GM21786 (cell line): ENCODE results near the gene GCK.

Experiments used
- ATAC-seq: cut with Tn5 transposase; IDR thresholded peaks from one replicate; pipeline ENCODE4 v1.9.1; 2021; ENCODE audit not compliant: unreplicated experiment

The GCK gene

GRCh38 chr7:44223362-44224079 is 34.3 kb upstream of the GCK start:
- no peak for ATAC-seq

- ATAC-seq: no peak
Observed at GRCh38 chr7:44222776-44223261, 33.6 kb upstream of the GCK start.

DNA sequence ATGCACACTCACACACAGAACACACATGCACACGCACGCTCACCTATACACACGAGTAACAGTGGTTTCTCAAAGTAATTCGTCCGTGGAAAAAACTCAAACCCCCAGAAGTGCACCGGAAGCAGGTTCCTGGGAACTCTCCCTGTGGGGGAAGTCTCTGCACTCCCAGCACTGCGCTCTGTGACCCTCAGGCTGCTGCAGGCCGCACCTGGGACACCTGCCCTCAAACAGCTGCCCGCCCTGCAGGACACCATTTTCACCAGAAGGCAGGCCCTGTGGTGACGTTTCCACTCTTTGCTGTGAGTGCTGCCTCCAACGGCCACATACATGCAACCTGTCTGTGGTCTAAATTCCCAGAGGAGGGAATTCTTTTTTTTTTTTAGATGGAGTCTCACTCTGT is 32.8 kb upstream of the GCK start:
- ATAC-seq: no peak

GRCh38 chr7:44221231-44221791 is 32.1 kb upstream of the GCK start:
- ATAC-seq: no peak

DNA sequence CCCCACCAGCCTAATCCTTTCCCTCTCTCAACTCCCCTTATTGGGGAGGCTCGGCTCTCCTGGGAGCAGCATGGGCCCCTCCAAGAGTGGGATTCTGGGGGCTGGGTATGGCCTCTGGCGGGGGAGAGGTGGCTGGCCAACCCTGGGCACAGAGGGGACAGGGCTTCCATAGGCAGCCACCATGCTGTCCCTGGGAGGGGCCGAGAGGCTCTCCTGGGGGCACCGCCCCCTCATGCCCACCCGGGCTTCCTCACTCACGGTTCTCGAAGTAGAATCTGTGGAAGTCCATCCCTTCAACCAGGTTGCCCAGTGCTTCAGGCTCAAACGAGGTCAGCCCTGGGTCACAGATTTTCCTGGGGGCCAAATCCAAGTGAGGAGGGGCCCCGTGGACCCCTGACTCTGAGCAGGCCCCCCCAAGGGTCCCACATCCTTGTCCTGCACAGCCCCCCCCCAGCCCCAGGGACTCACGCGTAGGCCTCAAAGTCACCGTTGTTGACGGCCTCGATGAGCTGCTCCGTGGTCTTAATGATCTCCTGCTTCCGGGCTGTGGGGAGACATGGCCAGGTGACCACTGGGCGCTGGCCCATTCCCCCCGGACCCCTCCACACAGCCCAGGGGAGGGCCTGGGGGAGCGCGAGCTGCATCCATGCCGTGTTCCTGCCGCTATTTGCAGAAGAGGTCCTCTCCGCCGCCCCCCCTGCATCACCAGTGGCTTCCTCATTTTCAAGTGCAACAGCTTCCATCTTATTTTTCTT is 31.3 kb upstream of the GCK start:
- no peak for ATAC-seq

DNA sequence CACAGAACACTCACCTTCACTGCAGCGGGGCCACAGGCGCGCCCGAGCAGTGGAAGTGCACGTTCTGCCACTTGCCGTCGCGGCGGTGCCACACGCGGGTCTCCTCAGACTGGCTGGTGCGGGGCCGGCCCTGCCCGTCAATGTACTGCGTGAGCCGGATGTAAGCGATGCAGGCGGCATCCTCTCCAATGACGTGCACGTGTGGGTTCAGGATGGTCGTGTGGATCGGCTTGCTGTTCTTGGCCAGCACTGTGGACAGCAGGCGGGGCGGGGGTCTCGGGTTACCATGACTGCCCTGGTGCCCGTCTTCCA is 30.8 kb upstream of the GCK start:
- no peak for ATAC-seq

- no peak for ATAC-seq
Observed at GRCh38 chr7:44219371-44220045, 30.3 kb upstream of the GCK start.

DNA sequence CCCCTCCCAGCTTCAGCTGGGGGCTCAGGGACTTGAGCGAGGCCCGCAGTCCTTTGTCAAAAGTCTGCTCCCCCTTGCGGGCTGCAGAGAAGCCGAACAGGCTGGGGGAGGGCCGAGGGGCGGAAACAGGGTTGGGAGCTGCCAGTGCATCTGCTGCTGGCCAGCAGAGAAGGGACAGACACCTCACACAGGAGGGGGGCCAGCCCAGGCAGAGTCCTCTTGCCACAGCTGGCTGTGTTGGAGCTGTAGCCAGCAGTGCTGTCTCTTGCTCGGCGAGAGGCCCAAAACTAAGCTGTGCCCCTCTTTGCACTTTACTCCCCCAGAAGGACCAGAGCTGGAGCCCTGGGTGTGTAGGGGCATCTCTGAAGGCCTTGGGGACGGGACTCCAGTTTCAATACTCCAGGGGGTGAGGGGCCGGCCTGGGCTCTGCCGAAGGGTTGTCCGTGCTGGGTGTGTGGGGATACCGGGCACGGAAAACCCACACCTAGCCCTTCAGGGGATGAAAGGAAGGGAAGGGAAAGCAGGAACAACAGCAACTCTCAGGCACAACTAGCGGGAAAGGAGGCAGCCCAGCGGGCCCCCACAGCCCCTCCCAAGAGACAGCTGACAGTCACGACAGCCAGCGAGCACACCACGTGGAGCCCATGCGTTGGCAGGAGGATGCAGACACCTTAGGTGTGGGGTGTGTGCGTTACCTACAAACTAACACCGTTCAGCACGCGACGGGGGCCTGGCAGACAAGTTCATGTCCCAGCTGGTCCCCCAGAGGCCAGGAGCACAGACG is 29.4 kb upstream of the GCK start:
- ATAC-seq: no peak

DNA sequence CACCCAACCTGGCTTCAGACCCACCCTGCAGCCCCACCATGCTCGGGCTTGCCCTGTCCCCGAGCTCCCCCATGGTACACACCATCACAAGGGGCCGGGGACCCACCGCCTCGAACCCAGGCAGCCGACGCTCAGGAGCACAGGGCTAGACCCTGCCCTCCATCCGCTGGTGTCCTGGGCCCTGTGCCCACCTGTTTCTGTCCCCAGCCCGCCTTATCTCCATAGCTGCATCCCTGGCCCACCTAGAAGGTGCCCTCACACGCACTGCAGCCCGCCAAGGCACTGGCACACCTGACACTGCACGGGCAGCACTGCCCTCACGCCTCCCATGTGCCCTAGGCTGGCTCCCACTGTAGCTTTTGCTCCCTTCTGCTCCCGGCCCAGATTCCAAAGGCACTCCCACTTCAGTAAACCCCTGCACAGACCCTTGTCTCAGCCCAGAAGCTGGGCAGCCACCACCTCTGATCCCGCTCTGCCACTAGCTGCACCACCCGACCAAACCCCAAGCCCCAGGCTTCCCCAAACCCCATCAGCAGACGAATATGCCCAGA is 28.7 kb upstream of the GCK start:
- ATAC-seq: no peak

GRCh38 chr7:44217223-44217714 is 28.0 kb upstream of the GCK start:
- ATAC-seq: no peak

GRCh38 chr7:44216521-44217222 is 27.4 kb upstream of the GCK start:
- no peak for ATAC-seq

- ATAC-seq: no peak
Observed at GRCh38 chr7:44216019-44216418, 26.8 kb upstream of the GCK start.

GRCh38 chr7:44215531-44215930 is 26.3 kb upstream of the GCK start:
- no peak for ATAC-seq

DNA sequence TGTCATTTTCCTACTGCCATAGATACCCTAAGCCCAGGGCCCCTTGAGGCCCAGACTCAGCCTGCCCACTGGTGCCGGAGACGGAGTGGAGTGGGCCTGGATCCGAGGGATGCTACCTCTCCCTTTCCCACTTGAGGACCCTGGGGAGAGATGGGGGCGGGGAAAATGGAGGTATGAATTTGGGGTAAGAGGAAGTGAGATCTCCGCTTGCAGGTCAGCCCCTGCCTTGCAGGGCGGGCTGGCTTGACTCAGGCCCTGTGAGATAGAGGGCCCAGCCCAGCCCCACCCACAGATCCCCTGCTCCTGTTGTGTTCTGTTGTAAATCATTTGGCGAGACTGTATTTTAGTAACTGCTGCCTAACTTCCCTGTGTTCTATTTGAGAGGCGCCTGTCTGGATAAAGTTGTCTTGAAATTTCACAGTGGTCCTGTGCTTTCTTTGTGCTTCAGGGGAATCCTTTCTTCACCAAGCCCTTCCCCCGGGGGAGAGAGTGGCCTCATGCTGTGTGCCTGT is 24.7 kb upstream of the GCK start:
- no peak for ATAC-seq

- no peak for ATAC-seq
Observed at GRCh38 chr7:44213206-44213876, 24.1 kb upstream of the GCK start.

- no peak for ATAC-seq
Observed at GRCh38 chr7:44212581-44213184, 23.4 kb upstream of the GCK start.

- no peak for ATAC-seq
Observed at GRCh38 chr7:44212018-44212417, 22.8 kb upstream of the GCK start.

DNA sequence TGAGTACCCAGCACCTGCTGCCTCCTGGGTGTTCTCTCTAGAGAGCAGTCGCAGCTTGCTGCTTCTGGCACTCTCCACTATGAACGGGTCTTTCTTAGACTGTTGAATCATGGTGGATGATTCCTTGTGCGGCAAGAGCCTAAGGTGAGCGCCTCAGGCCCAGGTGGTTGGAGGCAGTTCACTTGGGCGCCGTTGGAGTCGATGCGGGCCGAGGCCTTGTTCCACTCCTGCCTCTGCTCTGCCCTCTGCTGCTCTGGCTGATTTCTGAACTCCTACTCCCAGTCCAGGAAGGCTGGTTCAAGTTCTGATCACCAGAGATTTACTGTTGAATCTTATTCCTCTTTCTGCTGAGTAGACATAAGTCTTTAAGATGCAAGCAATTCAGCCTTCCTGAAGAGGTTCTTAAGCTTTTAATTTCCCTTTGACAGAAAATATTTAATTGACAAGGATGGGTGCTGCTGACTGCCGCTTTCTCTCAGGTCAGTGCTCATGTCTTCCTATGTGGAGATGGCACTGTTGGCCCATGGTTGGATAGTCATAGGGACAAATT is 22.0 kb upstream of the GCK start:
- ATAC-seq: no peak
